GM18502 (cell line): ENCODE results near the gene AMIGO3.

ENCODE experiments used
- ATAC-seq: cut with Tn5 transposase; IDR thresholded peaks from one replicate; pipeline ENCODE4 v1.9.1; 2021; ENCODE audit warnings: mild to moderate bottlenecking; ENCODE audit not compliant: unreplicated experiment, poor library complexity

Gene AMIGO3

GRCh38 chr3:49673121-49673714 lies 46.3 kb downstream of the AMIGO3 start:
- no peak for ATAC-seq

DNA sequence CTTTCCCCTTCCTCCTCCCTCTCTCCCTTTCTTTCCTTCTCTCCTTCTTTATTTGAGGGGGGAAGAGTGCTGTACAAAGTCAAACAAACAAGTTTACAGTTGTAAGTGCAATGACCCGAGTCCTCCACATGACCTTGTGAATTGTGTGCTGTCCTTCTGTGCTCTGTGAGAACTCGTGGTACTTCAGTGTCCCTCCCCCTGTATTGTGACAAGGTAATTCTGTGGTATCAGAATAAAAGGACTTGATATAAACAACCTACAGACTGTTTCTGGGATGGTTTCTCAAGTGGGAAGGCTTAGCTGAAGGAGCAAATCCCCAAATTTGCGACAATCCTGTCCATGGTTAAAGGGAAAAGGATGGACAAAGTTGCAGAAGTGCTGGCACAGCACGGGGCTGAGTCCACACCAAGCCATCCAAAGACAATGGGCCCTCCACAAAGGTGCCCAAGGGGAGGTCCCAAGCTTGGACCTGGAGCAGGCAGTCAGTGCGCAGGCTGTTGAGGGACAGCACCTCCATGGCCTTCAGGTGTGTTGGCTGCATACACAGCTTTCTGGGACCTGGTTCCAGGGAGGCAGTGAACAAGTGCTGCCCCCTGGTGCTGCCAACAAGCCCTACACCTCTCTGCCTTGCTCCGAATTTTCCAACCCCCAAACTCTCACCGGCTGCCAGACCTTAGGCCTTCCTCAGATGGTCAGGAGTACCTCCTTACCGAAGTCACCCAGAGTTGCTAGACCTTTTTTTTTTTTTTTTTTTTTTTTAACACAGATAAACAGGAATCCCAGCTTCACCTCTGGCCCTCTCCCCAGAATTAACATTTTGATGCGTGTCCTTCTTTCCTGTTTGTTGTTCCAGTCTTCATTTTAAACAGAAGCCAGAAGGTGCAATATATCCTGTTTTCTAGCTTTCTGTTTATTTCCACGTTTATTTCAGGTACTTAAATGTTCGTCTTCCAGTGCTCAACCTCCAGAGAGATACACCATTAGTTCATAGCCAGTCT lies 47.9 kb downstream of the AMIGO3 start:
- ATAC-seq = no peak

GRCh38 chr3:49670940-49671290 lies 48.6 kb downstream of the AMIGO3 start:
- no peak for ATAC-seq

DNA sequence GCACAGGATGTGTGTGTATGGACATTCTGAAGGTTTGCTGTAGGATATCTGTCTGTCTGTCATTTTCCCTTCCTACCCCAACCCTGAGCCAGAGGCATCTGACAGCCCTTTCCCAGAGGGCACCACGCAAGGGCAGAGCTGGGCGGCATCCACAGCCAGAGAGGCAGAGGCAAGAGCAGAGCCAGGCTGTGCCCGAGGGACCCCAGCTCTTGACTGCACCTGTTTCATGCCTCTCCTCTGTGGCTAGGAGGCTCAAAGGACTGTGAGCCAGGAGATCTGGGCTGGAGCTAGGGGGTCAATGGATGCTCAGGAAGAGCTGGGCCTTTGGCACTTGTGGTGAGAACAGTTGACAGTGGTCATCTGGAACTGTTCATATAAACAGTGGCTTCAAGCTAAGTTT lies 50.1 kb downstream of the AMIGO3 start:
- ATAC-seq = no peak

- no peak for ATAC-seq
Measured at GRCh38 chr3:49668861-49669260, 50.6 kb downstream of the AMIGO3 start.

DNA sequence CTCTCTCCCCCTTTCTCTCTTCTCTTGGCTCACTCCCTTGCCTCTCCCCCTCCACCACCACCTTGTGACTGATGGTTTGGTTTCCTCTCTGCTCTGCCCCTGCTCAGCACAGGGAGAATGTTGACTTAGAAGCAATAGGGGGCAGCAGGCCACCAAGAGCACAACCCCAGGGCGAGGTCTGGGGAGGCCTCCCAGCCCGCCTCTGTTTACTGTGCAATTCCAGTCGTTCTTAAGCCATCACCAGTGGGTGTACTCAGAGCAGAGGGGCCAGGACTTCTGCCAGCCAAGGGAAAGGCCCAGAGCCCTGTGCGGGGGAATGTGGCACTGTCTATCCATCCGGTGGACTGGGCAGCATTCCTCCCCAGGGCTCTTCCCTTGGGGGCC lies 51.1 kb downstream of the AMIGO3 start:
- ATAC-seq = no peak

DNA sequence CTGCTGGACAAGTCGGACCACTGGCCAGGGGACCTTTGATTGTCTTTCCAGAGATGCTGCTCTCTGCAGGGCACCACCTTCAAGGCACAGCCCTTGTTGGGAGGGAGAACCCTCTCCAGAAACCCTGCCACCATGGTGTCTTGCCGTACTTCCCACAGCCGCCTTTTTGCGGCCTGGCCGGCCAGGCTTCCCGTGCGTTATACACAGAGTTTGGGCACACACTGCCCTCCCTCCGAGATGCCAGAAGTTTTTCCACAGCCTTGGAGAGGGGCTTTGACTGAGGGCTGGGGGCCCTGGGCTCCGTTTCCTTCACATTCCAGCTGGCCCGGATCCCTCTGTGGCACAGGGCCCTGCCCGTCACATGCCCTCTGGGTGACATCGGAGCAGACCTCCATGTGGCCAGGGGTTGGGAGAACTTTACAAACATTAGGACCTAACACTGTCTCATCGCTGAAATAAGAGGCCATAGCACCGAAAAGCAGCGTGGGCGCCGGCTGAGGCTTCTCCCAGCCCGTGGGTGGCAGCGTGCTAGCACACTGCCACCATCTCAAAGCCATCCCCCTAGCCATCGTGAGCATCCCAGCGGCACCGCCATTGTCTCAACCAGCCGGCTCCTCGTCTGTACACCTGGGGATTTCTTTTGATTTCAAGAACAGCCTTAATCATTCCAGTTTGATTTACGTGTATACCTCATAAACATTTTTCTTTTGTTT lies 51.6 kb downstream of the AMIGO3 start:
- ATAC-seq = no peak
